Epithelial cell of proximal tubule (primary cell): ENCODE results near the gene EFNA5. TPM values are rescaled to one million over a fixed set of nuclear protein-coding genes. Genes with fewer than 3 reads are reported as not detected.

Source experiments
- DNase-seq: peaks from one replicate; pipeline ENCODE4 v3.0.0-alpha.2; 2011; ENCODE audit warnings: low read depth
- H3K4me3 ChIP-seq: 2 replicates; pipeline ENCODE4 v1.5.1; 2011; ENCODE audit warnings: low read depth, mild to moderate bottlenecking, low read length
- CTCF ChIP-seq: conservative IDR thresholded peaks from 2 replicates; pipeline ENCODE4 v1.5.1; 2012; ENCODE audit warnings: low read depth, mild to moderate bottlenecking, low read length
- total RNA-seq: library from RNA; depleted of rRNA; stranded (reverse); fragments of >200 nt; gene quantifications from 2 replicates; pipeline ENCODE4 v1.2.3, GENCODE V29; 2015

Gene EFNA5
- total RNA-seq, 1 donor from 2014 or later, result 28.1 TPM

- DNase-seq, result no peak
- TF ChIP-seq CTCF, result no peak
- H3K4me3 ChIP-seq, result no peak overlapping the region
These were observed 72.9 kb downstream of the EFNA5 start for GRCh38 chr5:107597803-107598202.

GRCh38 chr5:107597247-107597646 lies 73.5 kb downstream of the EFNA5 start:
- TF ChIP-seq CTCF, result no peak
- no peak for DNase-seq

GRCh38 chr5:107594253-107595045 lies 76.3 kb downstream of the EFNA5 start:
- no peak for DNase-seq
- no peak overlapping the region for H3K4me3 ChIP-seq
- no peak for TF ChIP-seq CTCF

More at GRCh38 chr5:107597247-107597646, 73.5 kb downstream of the EFNA5 start:
- H3K4me3 ChIP-seq, result no peak overlapping the region

- no peak for DNase-seq
- TF ChIP-seq CTCF, result no peak
- no peak overlapping the region for H3K4me3 ChIP-seq
These were observed 77.7 kb downstream of the EFNA5 start for GRCh38 chr5:107593009-107593408.

- no peak for DNase-seq
- H3K4me3 ChIP-seq, result no peak overlapping the region
- no peak for TF ChIP-seq CTCF
These were observed 78.2 kb downstream of the EFNA5 start for GRCh38 chr5:107592515-107592914.

GRCh38 chr5:107590686-107591085 lies 80.1 kb downstream of the EFNA5 start:
- no peak for DNase-seq
- no peak overlapping the region for H3K4me3 ChIP-seq
- TF ChIP-seq CTCF, result no peak
